Immature natural killer cell (primary cell): ENCODE data around the gene FBXO21. TPM values are rescaled to one million over a fixed set of nuclear protein-coding genes. Genes with fewer than 3 reads are reported as not detected.

ENCODE experiments used
- DNase-seq, 3 donors: peaks; one replicate each; pipeline ENCODE4 v3.0.0; 2022; ENCODE audit warnings: mixed read lengths in 1 of 3
- H3K27ac Mint-ChIP-seq, 6 donors: one replicate each; pipeline ENCODE4 v1.8.0; 2020; ENCODE audit warnings: mixed read lengths in 6 of 6, mild to moderate bottlenecking in 5 of 6, inconsistent platforms in 4 of 6, moderate library complexity in 3 of 6
- H3K27me3 Mint-ChIP-seq, 3 donors: one replicate each; pipeline ENCODE4 v1.8.0; 2020 to 2021; ENCODE audit warnings: low read depth in 3 of 3, mild to moderate bottlenecking in 3 of 3, mixed read lengths in 3 of 3, moderate library complexity in 3 of 3, inconsistent platforms in 1 of 3
- H3K36me3 Mint-ChIP-seq, 3 donors: one replicate each; pipeline ENCODE4 v1.8.0; 2020; ENCODE audit warnings: mixed read lengths in 3 of 3, inconsistent platforms in 2 of 3, mild to moderate bottlenecking in 2 of 3
- H3K4me1 Mint-ChIP-seq, 2 donors: one replicate each; pipeline ENCODE4 v1.8.0; 2020; ENCODE audit warnings: inconsistent platforms in 2 of 2, mild to moderate bottlenecking in 2 of 2, mixed read lengths in 2 of 2, moderate library complexity in 1 of 2
- H3K4me3 Mint-ChIP-seq, 5 donors: one replicate each; pipeline ENCODE4 v1.8.0; 2020; ENCODE audit warnings: mild to moderate bottlenecking in 5 of 5, mixed read lengths in 5 of 5, inconsistent platforms in 3 of 5, moderate library complexity in 3 of 5
- H3K9me3 Mint-ChIP-seq, 6 donors: one replicate each; pipeline ENCODE4 v1.8.0; 2020; ENCODE audit warnings: mild to moderate bottlenecking in 6 of 6, mixed read lengths in 6 of 6, inconsistent platforms in 4 of 6, moderate library complexity in 3 of 6
- polyA plus RNA-seq, 3 donors: library from polyadenylated mRNA; unstranded; fragments of 300-500 nt; fragmentation: Illumina TruSeq; gene quantifications; one replicate each; pipeline ENCODE4 v1.2.3, GENCODE V29; 2021

FBXO21 gene
- polyA plus RNA-seq, 3 donors from 2014 or later, result 32.2 to 52.7 (median 49.2) TPM

- Mint-ChIP-seq H3K4me3 (no peak overlapping the region), H3K4me1 (no peaks in the 10 kb centered on the region), H3K9me3 (no peaks in the 10 kb centered on the region), H3K36me3 (peaks cover 34 to 62% (median 36%) of the 10 kb centered on the region in 3 donors), H3K27ac (no peak overlapping the region), H3K27me3 (no peaks in the 10 kb centered on the region)
- no peak for DNase-seq
Measured at GRCh38 chr12:117169548-117169947, 20.7 kb downstream of the FBXO21 start.

DNA sequence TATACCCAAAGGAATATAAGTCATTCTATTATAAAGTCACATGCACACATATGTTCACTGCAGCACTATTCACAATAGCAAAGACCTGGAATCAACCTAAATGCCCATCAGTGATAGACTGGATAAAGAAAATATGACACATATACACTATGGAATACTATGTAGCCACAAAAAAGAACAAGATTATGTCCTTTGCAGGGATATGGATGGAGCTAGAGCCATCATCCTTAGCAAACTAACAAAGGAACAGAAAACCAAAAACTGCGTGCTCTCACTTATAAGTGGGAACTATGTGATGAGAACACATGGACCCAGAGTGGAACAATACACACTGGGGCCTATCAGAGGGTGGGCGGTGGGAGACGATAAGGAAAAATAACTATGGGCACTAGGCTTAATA, 21.3 kb downstream of the FBXO21 start:
- H3K36me3 Mint-ChIP-seq, result peaks cover 32 to 58% (median 36%) of the 10 kb centered on the region in 3 donors
- H3K4me1 Mint-ChIP-seq, result no peaks in the 10 kb centered on the region

GRCh38 chr12:117167769-117168168, 22.5 kb downstream of the FBXO21 start:
- H3K27me3 Mint-ChIP-seq, result peaks cover 0 to 1% (median 0%) of the 10 kb centered on the region in 3 donors
- H3K4me1 Mint-ChIP-seq, result no peaks in the 10 kb centered on the region
- H3K9me3 Mint-ChIP-seq, result no peaks in the 10 kb centered on the region
- peaks cover 25 to 50% (median 28%) of the 10 kb centered on the region in 3 donors for H3K36me3 Mint-ChIP-seq
- DNase-seq, result no peak
- no peak overlapping the region for H3K27ac Mint-ChIP-seq
- H3K4me3 Mint-ChIP-seq, result no peak overlapping the region

More for the DNA sequence above, 21.3 kb downstream of the FBXO21 start:
- Mint-ChIP-seq H3K9me3 (no peaks in the 10 kb centered on the region), H3K27me3 (no peaks in the 10 kb centered on the region), H3K27ac (no peak overlapping the region), H3K4me3 (no peak overlapping the region)
- no peak for DNase-seq

- no peaks in the 10 kb centered on the region for H3K4me1 Mint-ChIP-seq
- no peak for DNase-seq
- peaks cover 0 to 3% (median 1%) of the 10 kb centered on the region in 3 donors for H3K27me3 Mint-ChIP-seq
- H3K9me3 Mint-ChIP-seq, result no peaks in the 10 kb centered on the region
- H3K4me3 Mint-ChIP-seq, result no peak overlapping the region
- no peak overlapping the region for H3K27ac Mint-ChIP-seq
- peaks cover 24 to 52% (median 33%) of the 10 kb centered on the region in 3 donors for H3K36me3 Mint-ChIP-seq
Measured at GRCh38 chr12:117166107-117166506, 24.2 kb downstream of the FBXO21 start.

GRCh38 chr12:117165342-117165741, 24.9 kb downstream of the FBXO21 start:
- Mint-ChIP-seq H3K9me3 (no peaks in the 10 kb centered on the region), H3K36me3 (peaks cover 24 to 50% (median 35%) of the 10 kb centered on the region in 3 donors), H3K27me3 (peaks cover 0 to 3% (median 3%) of the 10 kb centered on the region in 3 donors), H3K27ac (peak overlapping the region in 1 of 6 donors; percentile 36), H3K4me3 (no peak overlapping the region), H3K4me1 (no peaks in the 10 kb centered on the region)
- DNase-seq, result no peak

- Mint-ChIP-seq H3K36me3 (peaks cover 17 to 58% (median 43%) of the 10 kb centered on the region in 3 donors), H3K9me3 (no peaks in the 10 kb centered on the region), H3K27me3 (peaks cover 0 to 3% (median 3%) of the 10 kb centered on the region in 3 donors), H3K4me1 (no peaks in the 10 kb centered on the region), H3K4me3 (no peak overlapping the region), H3K27ac (peak overlapping the region in 1 of 6 donors; percentile 61)
- no peak for DNase-seq
Measured at GRCh38 chr12:117162633-117163032, 27.6 kb downstream of the FBXO21 start.

DNA sequence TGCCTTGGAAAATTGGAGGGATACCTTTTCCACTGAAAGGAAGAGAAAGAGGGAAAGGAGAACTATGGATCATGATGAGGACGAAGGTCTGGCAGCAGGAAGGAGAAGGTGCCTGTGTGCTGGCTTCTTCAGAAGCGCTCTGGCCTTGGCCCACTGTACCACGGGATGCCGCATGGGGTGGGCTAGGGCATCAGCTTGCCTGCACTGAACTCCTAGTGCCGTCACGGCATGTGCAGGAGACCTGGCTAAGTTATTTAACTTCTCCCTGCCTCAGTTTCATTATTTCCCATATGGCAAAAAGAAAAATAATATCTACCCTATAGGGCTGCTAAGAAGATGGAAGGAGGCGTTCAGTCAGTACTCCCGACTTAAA, 28.1 kb downstream of the FBXO21 start:
- H3K4me1 Mint-ChIP-seq, result no peaks in the 10 kb centered on the region
- DNase-seq, result no peak
- no peaks in the 10 kb centered on the region for H3K9me3 Mint-ChIP-seq
- peaks cover 0 to 3% (median 3%) of the 10 kb centered on the region in 3 donors for H3K27me3 Mint-ChIP-seq
- peaks cover 21 to 62% (median 46%) of the 10 kb centered on the region in 3 donors for H3K36me3 Mint-ChIP-seq
- H3K27ac Mint-ChIP-seq, result peak overlapping the region in 1 of 6 donors; percentile 5
- H3K4me3 Mint-ChIP-seq, result no peak overlapping the region

DNA sequence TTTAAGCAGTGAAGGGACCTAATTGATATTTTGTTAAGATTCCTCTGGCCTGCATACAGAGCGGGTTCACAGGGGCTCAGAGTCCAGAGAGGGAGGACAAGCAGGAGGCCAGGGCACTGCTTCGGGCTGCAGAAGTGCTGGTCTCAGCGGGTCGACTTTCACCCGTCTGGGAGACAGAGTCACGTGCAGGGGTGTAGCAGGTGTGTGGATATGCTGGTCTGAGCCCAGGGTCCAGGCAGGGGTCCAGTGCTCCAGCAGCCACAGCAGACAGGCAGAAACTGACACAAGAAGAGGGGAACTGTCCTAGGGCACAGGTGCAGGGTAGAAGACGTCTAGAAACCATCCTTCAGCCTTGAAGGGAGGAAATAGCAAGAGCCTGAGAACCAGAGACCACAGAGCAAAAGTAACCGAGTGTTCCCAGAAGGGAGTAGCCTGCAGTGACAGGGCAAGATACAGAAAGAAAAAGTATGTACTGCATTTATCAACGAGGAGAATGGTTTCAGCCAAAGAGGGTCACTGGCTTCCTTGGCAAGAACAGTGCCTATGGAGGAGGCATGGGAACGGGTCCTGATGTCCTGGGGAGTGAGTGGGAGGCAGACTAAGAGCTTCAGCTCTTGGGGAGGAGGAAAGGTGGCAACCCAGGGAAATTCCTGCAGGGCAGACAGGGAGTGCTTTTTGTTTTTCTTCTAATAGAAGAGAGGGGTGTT, 28.7 kb downstream of the FBXO21 start:
- Mint-ChIP-seq H3K36me3 (peaks cover 23 to 62% (median 42%) of the 10 kb centered on the region in 3 donors), H3K9me3 (no peaks in the 10 kb centered on the region), H3K4me1 (no peaks in the 10 kb centered on the region), H3K27me3 (peaks cover 0 to 3% (median 3%) of the 10 kb centered on the region in 3 donors), H3K27ac (peak overlapping the region in 2 of 6 donors; percentile 5 to 13), H3K4me3 (no peak overlapping the region)
- DNase-seq, result no peak

DNA sequence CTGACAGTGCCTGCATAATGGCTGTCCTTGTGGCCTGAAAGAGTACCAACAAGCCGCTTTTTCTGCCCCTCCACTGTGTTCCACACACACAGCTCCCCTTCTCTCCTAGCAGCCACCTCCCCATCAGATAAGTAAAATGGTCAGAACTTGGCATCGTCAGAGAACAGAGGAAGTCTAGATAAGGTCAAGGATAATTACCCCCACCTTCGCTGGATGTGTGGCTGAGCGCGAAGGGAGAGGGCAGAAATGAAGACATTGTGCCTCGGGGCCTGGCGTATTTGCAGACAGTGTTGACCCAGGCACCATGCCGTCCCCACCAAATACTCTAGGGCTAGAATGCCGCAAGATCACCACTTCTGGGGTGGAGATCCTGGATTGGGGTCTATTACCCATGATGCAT, 30.6 kb downstream of the FBXO21 start:
- peaks cover 0 to 3% (median 3%) of the 10 kb centered on the region in 3 donors for H3K27me3 Mint-ChIP-seq
- H3K36me3 Mint-ChIP-seq, result peaks cover 29 to 53% (median 41%) of the 10 kb centered on the region in 3 donors
- no peaks in the 10 kb centered on the region for H3K9me3 Mint-ChIP-seq
- DNase-seq, result no peak
- peak overlapping the region in 1 of 6 donors; percentile 34 for H3K27ac Mint-ChIP-seq
- H3K4me1 Mint-ChIP-seq, result no peaks in the 10 kb centered on the region
- no peak overlapping the region for H3K4me3 Mint-ChIP-seq

DNA sequence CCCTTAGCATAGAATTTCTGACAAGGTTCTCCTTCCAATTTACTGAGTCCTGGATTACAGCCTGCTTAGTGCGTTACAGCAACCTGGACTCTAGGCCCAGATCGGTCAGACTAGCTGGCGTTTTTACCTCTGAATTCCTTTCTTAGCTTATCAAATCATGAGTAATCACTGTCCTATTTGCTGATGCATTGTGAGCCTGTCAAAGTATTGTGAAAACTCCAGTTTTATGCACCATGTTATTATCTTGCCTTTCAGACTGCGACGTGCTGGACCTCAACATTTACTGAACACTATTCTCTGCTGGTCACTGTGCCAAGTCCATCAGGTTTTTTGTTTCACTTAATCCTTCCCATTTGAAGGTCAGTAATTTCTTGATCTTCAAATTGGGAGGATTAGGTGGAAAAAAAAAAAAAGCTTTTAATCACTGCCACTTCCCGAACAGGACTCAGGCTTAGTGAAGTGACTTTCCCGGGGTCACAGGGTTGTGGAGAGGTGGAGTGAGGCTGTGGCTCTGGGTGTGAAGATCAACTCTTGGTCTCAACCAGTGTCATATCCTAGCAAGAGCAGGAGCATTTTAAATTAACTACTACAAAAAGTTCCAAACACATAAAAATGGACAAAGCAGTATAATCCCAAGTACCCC, 31.2 kb downstream of the FBXO21 start:
- no peaks in the 10 kb centered on the region for H3K4me1 Mint-ChIP-seq
- H3K27me3 Mint-ChIP-seq, result peaks cover 0 to 3% (median 3%) of the 10 kb centered on the region in 3 donors
- no peak for DNase-seq
- H3K4me3 Mint-ChIP-seq, result no peak overlapping the region
- H3K9me3 Mint-ChIP-seq, result no peaks in the 10 kb centered on the region
- no peak overlapping the region for H3K27ac Mint-ChIP-seq
- H3K36me3 Mint-ChIP-seq, result peaks cover 29 to 51% (median 38%) of the 10 kb centered on the region in 3 donors

- Mint-ChIP-seq H3K4me3 (no peak overlapping the region), H3K36me3 (peaks cover 38 to 58% (median 42%) of the 10 kb centered on the region in 3 donors), H3K9me3 (no peaks in the 10 kb centered on the region), H3K4me1 (no peaks in the 10 kb centered on the region), H3K27me3 (peaks cover 0 to 3% (median 2%) of the 10 kb centered on the region in 3 donors), H3K27ac (no peak overlapping the region)
- DNase-seq, result no peak
Measured at GRCh38 chr12:117158096-117158495, 32.2 kb downstream of the FBXO21 start.

- Mint-ChIP-seq H3K36me3 (peaks cover 32 to 53% (median 36%) of the 10 kb centered on the region in 3 donors), H3K4me3 (no peak overlapping the region), H3K4me1 (peaks cover 5 to 8% of the 10 kb centered on the region in 2 donors), H3K27ac (no peak overlapping the region), H3K27me3 (peaks cover 0 to 5% (median 2%) of the 10 kb centered on the region in 3 donors), H3K9me3 (no peaks in the 10 kb centered on the region)
- DNase-seq, result peak in 2 of 3 donors; percentile 16 to 44
Measured at GRCh38 chr12:117155278-117156060, 34.8 kb downstream of the FBXO21 start.

DNA sequence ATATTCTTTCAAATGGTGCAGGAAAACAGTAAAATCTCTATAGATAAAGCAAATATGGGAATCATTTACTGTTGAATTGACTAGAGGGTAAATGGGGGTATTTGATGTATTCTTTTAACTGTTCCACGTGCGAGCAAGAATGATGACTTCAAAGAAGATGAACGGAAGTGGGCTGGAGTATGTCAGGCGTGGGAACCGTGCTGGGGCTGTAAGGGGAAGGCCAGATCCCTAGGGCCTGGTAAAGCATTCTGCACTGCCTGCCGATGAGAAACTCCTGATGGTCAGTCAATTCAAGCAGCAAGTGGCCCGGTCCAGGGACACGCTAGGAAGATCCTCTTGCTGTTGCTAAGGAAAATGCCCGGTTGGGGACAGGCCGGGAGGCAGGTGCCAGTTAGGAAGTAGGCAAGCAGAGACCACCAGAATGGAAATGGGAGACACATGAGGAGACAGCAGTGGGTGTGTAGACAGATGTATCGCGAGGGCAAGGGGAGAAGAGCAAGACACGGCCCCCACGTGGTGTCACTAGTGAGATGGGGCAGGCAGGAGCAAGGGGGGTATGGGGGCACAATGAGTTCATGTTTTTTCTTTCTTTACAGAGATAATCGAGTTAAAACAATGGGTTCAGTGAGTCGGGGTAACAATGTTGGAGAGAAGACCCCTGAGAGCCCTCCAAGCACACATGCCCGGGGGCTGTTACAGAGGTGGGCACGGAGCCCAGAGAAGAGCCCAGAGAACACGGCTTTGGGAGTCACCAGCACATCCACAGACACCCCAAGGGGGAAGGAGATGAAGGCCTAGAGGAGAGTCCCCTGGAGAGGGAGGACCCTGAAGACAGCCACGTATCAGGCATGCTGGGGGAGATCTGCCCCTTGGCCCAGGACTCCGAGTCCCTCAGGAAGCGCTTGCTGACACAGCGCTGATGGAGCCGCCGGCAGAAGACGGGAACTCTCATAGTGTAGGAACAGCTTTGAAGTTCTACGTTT, 37.2 kb downstream of the FBXO21 start:
- Mint-ChIP-seq H3K36me3 (peaks cover 28 to 55% (median 38%) of the 10 kb centered on the region in 3 donors), H3K27me3 (peaks cover 0 to 5% (median 2%) of the 10 kb centered on the region in 3 donors), H3K4me1 (peaks cover 8 to 10% of the 10 kb centered on the region in 2 donors), H3K9me3 (no peaks in the 10 kb centered on the region), H3K4me3 (no peak overlapping the region), H3K27ac (peak overlapping the region in 1 of 6 donors; percentile 42)
- no peak for DNase-seq
